B cell (primary cell): ENCODE measurements around the gene BRI3.

Experiments
- CTCF ChIP-seq: fragments of 200-600 bp; IDR thresholded peaks from one replicate; pipeline ENCODE4 v1.8.0; 2022; ENCODE audit warnings: antibody characterized with exemption, mild to moderate bottlenecking
- EZH2 ChIP-seq: IDR thresholded peaks from 2 replicates; pipeline ENCODE4 v1.6.1; 2012; ENCODE audit warnings: borderline replicate concordance, low read depth, mild to moderate bottlenecking, moderate library complexity, low read length; ENCODE audit not compliant: insufficient read depth, poor library complexity, severe bottlenecking

DNA sequence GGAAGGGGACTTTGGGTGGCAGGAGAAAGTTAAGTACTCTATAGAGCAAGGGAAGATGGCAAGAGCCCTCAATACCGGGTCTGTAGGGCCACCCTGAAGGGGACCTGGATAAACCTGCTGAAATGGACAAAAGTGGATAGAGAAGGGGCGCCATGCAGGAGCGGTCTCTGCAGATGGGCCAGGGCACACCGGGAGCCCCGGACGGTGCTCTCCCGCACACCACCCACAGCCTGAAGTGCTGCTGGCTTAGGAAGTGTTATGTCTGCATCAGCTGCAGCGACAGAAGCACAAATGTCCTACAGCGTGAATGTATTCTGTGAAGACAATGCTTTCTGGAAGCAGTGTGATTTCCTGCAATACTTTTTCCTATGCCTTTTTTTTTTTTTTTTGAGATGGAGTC, 37.7 kb downstream of the BRI3 start:
- TF ChIP-seq CTCF, result no peak
- TF ChIP-seq EZH2, result no peak
